Endothelial cell of umbilical vein (primary cell): ENCODE measurements around the gene NFIA. TPM values are rescaled to one million over a fixed set of nuclear protein-coding genes. Genes with fewer than 3 reads are reported as not detected.
A peak's percentile ranks its signal among the peaks of the same experiment; 100 is the strongest.

Experiments used
- BruUV-seq: library from RNA; stranded (reverse); fragments of 400-500 nt; replicated peaks from 2 replicates; lab custom pipeline; 2021; lab: Mats Ljungman, UMichigan
- CTCF ChIA-PET: fragments of 300-600, 350-600 bp; sonication (Branson Sonifier 250); formaldehyde crosslinking; loops from one replicate; lab custom pipeline; 2021; ENCODE audit warnings: antibody characterized with exemption, inconsistent platforms; lab: Charles Lee
- POLR2A ChIA-PET: fragments of 300-600, 350-600 bp; sonication (Branson Sonifier 250); formaldehyde crosslinking; loops from one replicate; lab custom pipeline; 2021; ENCODE audit warnings: antibody characterized with exemption, inconsistent platforms; lab: Charles Lee
- DNase-seq: peaks from one replicate; pipeline ENCODE4 v3.0.0-alpha.2; 2011; ENCODE audit warnings: low read depth, low spot score
- FAIRE-seq: peaks from 2 replicates; lab custom pipeline; 2011; peaks lifted over from hg19 to GRCh38; lab: Jason Lieb, UNC
- H2AFZ ChIP-seq: 2 replicates; pipeline ENCODE4 v1.6.0; 2012; ENCODE audit warnings: low read depth, low read length, control low read depth, inconsistent platforms
- H3K27ac ChIP-seq: 2 replicates; pipeline ENCODE4 v1.5.1; 2011; ENCODE audit warnings: low read depth, mild to moderate bottlenecking, control low read depth, low read length, moderate library complexity; ENCODE audit not compliant: insufficient read depth
- H3K27me3 ChIP-seq, 2 experiments: 2 replicates each; pipeline versions ENCODE4 v1.6.0 to v1.6.1; 2011; ENCODE audit warnings: low read length in 2 of 2, mixed read lengths in 1 of 2; ENCODE audit not compliant: control insufficient read depth in 2 of 2, insufficient read depth in 2 of 2
- H3K36me3 ChIP-seq, 2 experiments: 2 replicates in 1 of 2; 3 replicates in 1 of 2; pipeline ENCODE4 v1.5.1; 2011; ENCODE audit warnings: low read length in 2 of 2, mild to moderate bottlenecking in 1 of 2, moderate library complexity in 1 of 2; ENCODE audit not compliant: control insufficient read depth in 2 of 2, insufficient read depth in 2 of 2; ENCODE audit errors: extremely low read depth in 1 of 2
- H3K4me1 ChIP-seq: 3 replicates; pipeline ENCODE4 v1.5.1; 2011; ENCODE audit warnings: mild to moderate bottlenecking, low read length; ENCODE audit not compliant: control insufficient read depth, insufficient read depth; ENCODE audit errors: extremely low read depth
- H3K4me2 ChIP-seq: 2 replicates; pipeline ENCODE4 v1.6.1; 2011; ENCODE audit warnings: low read length, control low read depth, mixed read lengths; ENCODE audit not compliant: insufficient read depth
- H3K4me3 ChIP-seq, 3 experiments: fragments of 200-600 bp in 1 of 3; sonication (generic), shearing (Covaris generic) in 1 of 3; replicated peaks in 1 of 3; 2 replicates each; pipeline ENCODE4 v1.5.1; 2011 to 2016; ENCODE audit warnings: control low read depth in 3 of 3, low read length in 3 of 3, mild to moderate bottlenecking in 2 of 3, inconsistent platforms in 1 of 3, low read depth in 1 of 3, moderate library complexity in 1 of 3; ENCODE audit not compliant: insufficient read depth in 1 of 3
- H3K79me2 ChIP-seq: 2 replicates; pipeline ENCODE4 v1.6.0; 2012; ENCODE audit warnings: low read length, inconsistent platforms; ENCODE audit not compliant: control insufficient read depth, insufficient read depth
- H3K9ac ChIP-seq: replicated peaks from 2 replicates; pipeline ENCODE3; 2011; ENCODE audit warnings: low read length, control low read depth; ENCODE audit not compliant: insufficient read depth; ENCODE audit errors: extremely low read depth
- H3K9me1 ChIP-seq: replicated peaks from 3 replicates; pipeline ENCODE4 v1.6.0; 2011; ENCODE audit warnings: mild to moderate bottlenecking, low read length; ENCODE audit not compliant: control insufficient read depth, insufficient read depth; ENCODE audit errors: extremely low read depth
- H3K9me3 ChIP-seq: replicated peaks from 2 replicates; pipeline ENCODE4 v1.5.1; 2012; ENCODE audit warnings: low read length, inconsistent platforms; ENCODE audit not compliant: control insufficient read depth, insufficient read depth
- H4K20me1 ChIP-seq: replicated peaks from 2 replicates; pipeline ENCODE3; 2011; ENCODE audit warnings: mild to moderate bottlenecking, low read length; ENCODE audit not compliant: control insufficient read depth, insufficient read depth; ENCODE audit errors: extremely low read depth
- CTCF ChIP-seq, 2 donors: IDR thresholded peaks; 1 replicate in 1 of 2; 2 replicates in 1 of 2; pipeline ENCODE4 v1.5.1; 2011; ENCODE audit warnings: low read length in 2 of 2, mild to moderate bottlenecking in 2 of 2, moderate library complexity in 2 of 2, control low read depth in 1 of 2, inconsistent platforms in 1 of 2, low read depth in 1 of 2; ENCODE audit not compliant: insufficient read depth in 1 of 2; ENCODE audit errors: extremely low read depth in 1 of 2
- EZH2 ChIP-seq: IDR thresholded peaks from 2 replicates; pipeline ENCODE4 v1.6.1; 2012; ENCODE audit warnings: borderline replicate concordance, low read depth, mild to moderate bottlenecking, moderate library complexity, low read length, inconsistent platforms; ENCODE audit not compliant: severe bottlenecking
- FOS ChIP-seq: IDR thresholded peaks from 2 replicates; pipeline ENCODE4 v1.6.1; 2011; ENCODE audit warnings: mild to moderate bottlenecking, low read length, moderate library complexity, borderline replicate concordance; ENCODE audit not compliant: insufficient read depth
- GATA2 ChIP-seq: IDR thresholded peaks from 2 replicates; pipeline ENCODE4 v1.7.0; 2011; ENCODE audit warnings: low read depth, mild to moderate bottlenecking, moderate library complexity, mixed read lengths, low read length; ENCODE audit not compliant: insufficient read length, insufficient read depth
- JUN ChIP-seq: IDR thresholded peaks from 2 replicates; pipeline ENCODE4 v1.6.1; 2011; ENCODE audit warnings: borderline replicate concordance, low read depth; ENCODE audit not compliant: insufficient read length, insufficient read depth
- MYC ChIP-seq: IDR thresholded peaks from one replicate; pipeline ENCODE4 v1.6.1; 2011; ENCODE audit warnings: mild to moderate bottlenecking, low read depth, low read length
- POLR2A ChIP-seq: IDR thresholded peaks from 2 replicates; pipeline ENCODE4 v1.6.1; 2012; ENCODE audit warnings: low read depth, mild to moderate bottlenecking, control low read depth, low read length
- POLR2AphosphoS5 ChIP-seq: IDR thresholded peaks from 2 replicates; pipeline ENCODE4 v1.6.1; 2012; ENCODE audit warnings: low read depth, mild to moderate bottlenecking, control low read depth, low read length, moderate library complexity; ENCODE audit not compliant: insufficient read depth
- dilution Hi-C: fragments of 300-500 bp; cut with MboI; formaldehyde crosslinking; loops from one replicate; pipeline ENCODE4 v1.15.0; 2019; ENCODE audit warnings: low sequenced_read_pairs; ENCODE audit not compliant: extremely low pct_ligation_motif_present
- intact Hi-C: fragments of 100-400 bp; cut with micrococcal nuclease; formaldehyde crosslinking; loops from one replicate; pipeline ENCODE4 v1.10.0; 2022
- polyA plus RNA-seq, 4 experiments: library from polyadenylated mRNA; depleted of rRNA in 3 of 4; stranded (reverse) in 3 of 4; unstranded in 1 of 4; fragments of >200 nt; gene quantifications; 2 replicates each; pipeline versions ENCODE4 v1.2.1 to v1.2.3, GENCODE V29; 2011 to 2012; ENCODE audit warnings: missing spikeins in 1 of 4
- total RNA-seq: library from RNA; stranded (reverse); gene quantifications from 2 replicates; pipeline ENCODE4 v1.2.3, GENCODE V29; 2021
- TF ChIP-seq, protein P1 (sequence below): IDR thresholded peaks from 2 replicates; pipeline ENCODE4 v1.6.1; 2011; ENCODE audit not compliant: insufficient read depth, insufficient read length

NFIA gene
- total and polyA plus RNA-seq, 2 donors (not counting 3 experiments of a cell fraction or from before 2014, with no cell fraction given): 25.5 to 47.0 TPM

DNA sequence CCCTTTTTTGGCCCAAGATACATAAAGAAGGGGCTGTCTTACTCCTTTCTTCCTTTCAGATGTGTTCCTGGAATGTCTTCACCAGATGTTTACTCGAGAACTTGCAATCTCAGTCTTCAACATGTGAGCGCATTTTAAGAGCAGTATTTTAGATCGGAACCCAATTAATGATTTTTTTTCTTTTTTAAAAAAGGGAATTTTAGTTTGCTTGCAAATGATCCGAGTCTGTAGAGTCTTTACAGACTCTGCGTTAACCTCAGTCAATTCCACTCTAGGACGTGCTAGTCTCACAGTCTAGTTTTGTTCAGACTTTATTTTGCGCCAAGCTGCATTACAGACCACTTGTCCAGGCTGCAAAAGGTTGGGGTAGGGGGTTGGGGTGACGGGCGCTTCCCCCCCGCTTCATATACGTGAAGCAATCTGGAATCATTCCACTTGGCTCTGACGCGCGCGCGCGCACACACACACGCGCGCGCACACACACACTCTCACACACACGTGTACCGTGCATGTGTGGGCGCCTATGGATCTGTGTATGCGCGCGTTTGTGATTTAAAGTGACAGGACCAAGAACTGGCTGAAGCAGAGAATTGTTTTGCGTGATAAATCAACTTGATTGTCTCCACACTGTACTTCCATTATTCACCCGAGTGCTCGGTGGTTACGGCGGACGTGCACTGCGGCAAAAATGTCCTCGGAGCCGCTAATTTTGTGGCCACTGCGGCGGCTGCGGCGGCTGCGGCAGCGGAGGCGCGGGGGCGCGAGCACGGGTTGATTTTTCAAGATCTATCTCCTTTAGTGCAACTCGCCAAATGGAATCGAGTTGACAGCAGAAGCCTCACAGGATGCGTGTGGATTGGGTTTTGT is 25.6 kb upstream of the NFIA start:
- Histone ChIP-seq H4K20me1 (no peaks in the 10 kb centered on the region), H3K9me3 (no peaks in the 10 kb centered on the region), H3K36me3 (no peaks in the 10 kb centered on the region), H3K9ac (peak overlapping the region; percentile 63), H3K4me1 (peaks cover 8% of the 10 kb centered on the region), H2AFZ (peak overlapping the region; percentile 83), H3K27ac (peak overlapping the region; percentile 45), H3K4me3 (peak overlapping the region; percentile 69 to 77 (median 75)), H3K4me2 (peak overlapping the region; percentile 81), H3K27me3 (no peaks in the 10 kb centered on the region), H3K9me1 (no peaks in the 10 kb centered on the region), H3K79me2 (no peaks in the 10 kb centered on the region)
- CTCF ChIA-PET: interaction anchor here (0.9 to 1.9 kb wide), 10 partner anchors 21 to 796 kb away, joined by 3 to 9 read pairs (median 4); no protein-coding TSS in a partner anchor
- FAIRE-seq (peak; percentile 81), DNase-seq (peak; percentile 74)
- TF ChIP-seq EZH2 (no peak), POLR2AphosphoS5 (no peak), GATA2 (no peak), FOS (peak; percentile 35), POLR2A (no peak), MYC (no peak), JUN (no peak), CTCF (IDR thresholded peaks at IDR 0.05; ENCODE audit: extremely low read depth in 1 of 2, insufficient read depth in 1 of 2, low read depth in 1 of 2, low read length in 2 of 2) (no peak)
- TF ChIP-seq, protein P1, sequence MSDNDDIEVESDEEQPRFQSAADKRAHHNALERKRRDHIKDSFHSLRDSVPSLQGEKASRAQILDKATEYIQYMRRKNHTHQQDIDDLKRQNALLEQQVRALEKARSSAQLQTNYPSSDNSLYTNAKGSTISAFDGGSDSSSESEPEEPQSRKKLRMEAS: peak; percentile 85
- intact Hi-C loops (loop anchor here (1.0 to 2.0 kb wide), 3 partner anchors 20 to 230 kb away; no protein-coding TSS in a partner anchor), dilution Hi-C loops (no loop called here)
- POLR2A ChIA-PET: no interaction called here
- no TSS peak for BruUV-seq
